ENCODE results near the gene PNMA1. TPM values are rescaled to one million over a fixed set of nuclear protein-coding genes. Genes with fewer than 3 reads are reported as not detected.
A peak's percentile ranks its signal among the peaks of the same experiment; 100 is the strongest.

Gene PNMA1
- total and polyA plus RNA-seq, 11 donors = 7.4 to 32.3 (median 25.9) TPM

GRCh38 chr14:73759183-73759713, 45.1 kb upstream of the PNMA1 start:
- intact Hi-C loops (cut with DNase I) = loop anchor here in 3 of 10 donors (2.0 kb wide), 4 partner anchors 18 to 66 kb away; no protein-coding TSS in a partner anchor
- 0 to 1% (median 0%) methylated on average over 7 to 71 of the region's 71 CpGs for WGBS, 4 donors
- Histone ChIP-seq H3K9me3 (no peaks in the 10 kb centered on the region), H3K36me3 (no peaks in the 10 kb centered on the region), H3K4me3 (peak overlapping the region; percentile 64 to 95 (median 79)), H3K27ac (peak overlapping the region; percentile 89 to 100 (median 98)), H3K27me3 (no peaks in the 10 kb centered on the region), H3K4me1 (peaks cover 31 to 96% (median 86%) of the 10 kb centered on the region in 12 donors)
- peak; percentile 86 to 93 (median 90) for DNase-seq
- TF ChIP-seq POLR2A (IDR thresholded peaks at IDR 0.05) = no peak
- TF ChIP-seq CTCF (IDR thresholded peaks at IDR 0.05) = peak in 1 of 12 donors; percentile 12
- ATAC-seq = peak in 3 of 4 donors; percentile 15 to 21 (median 16)

DNA sequence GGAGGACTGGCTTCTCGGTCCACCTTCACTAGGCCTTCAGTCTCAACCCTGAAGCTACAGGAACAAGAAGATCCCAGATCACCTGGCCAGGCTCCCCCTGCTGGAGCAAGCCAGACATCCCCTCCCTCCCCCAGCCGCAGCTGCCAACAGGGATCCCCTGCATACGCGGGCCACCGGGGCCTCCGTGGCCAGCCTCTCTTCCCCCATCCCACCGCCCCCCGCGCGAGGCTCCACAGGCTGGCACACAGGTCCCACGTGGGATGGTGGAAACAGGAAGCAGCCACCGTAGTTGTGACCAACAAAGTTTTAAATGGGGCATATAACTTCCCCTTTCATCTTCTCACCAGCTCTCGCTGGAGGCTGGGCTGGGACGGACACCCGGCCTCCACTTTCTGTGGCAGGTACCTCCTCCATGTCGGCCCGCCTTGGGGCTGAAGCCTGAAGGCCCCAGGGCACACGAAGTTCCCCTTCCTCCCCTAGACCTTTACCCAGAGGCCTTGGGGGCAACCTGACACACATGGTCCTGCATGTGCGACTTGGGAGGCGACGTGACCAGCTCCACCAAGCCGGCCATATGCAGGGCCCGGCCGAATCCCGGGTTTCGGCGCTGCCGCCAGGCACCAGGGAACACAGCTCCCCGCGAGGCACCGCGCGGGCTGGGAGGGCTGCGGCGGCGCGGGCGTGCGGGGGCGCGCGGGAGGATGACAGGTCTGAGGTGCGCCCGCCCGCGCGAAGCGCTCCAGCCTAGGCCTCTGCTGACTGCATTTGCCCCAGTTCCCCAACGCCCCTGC, 44.4 kb upstream of the PNMA1 start:
- 7 to 14% (median 8%) methylated on average over 15 to 49 of the region's 49 CpGs for WGBS, 4 donors
- peak overlapping the region; percentile 89 to 100 (median 98) for H3K27ac ChIP-seq
- intact Hi-C loops (cut with DNase I) = loop anchor here in 3 of 10 donors (2.0 kb wide), 4 partner anchors 18 to 66 kb away; no protein-coding TSS in a partner anchor
- peak; percentile 9 to 65 (median 52) for TF ChIP-seq CTCF (IDR thresholded peaks at IDR 0.05)
- no peak for TF ChIP-seq POLR2A (IDR thresholded peaks at IDR 0.05)
- ATAC-seq (peak in 3 of 4 donors; percentile 0 to 1 (median 1)), DNase-seq (peak; percentile 68 to 85 (median 73))
- no peaks in the 10 kb centered on the region for H3K9me3 ChIP-seq
- peaks cover 38 to 96% (median 86%) of the 10 kb centered on the region in 12 donors for H3K4me1 ChIP-seq
- peak overlapping the region; percentile 64 to 95 (median 79) for H3K4me3 ChIP-seq
- H3K36me3 ChIP-seq = no peaks in the 10 kb centered on the region
- no peaks in the 10 kb centered on the region for H3K27me3 ChIP-seq

DNA sequence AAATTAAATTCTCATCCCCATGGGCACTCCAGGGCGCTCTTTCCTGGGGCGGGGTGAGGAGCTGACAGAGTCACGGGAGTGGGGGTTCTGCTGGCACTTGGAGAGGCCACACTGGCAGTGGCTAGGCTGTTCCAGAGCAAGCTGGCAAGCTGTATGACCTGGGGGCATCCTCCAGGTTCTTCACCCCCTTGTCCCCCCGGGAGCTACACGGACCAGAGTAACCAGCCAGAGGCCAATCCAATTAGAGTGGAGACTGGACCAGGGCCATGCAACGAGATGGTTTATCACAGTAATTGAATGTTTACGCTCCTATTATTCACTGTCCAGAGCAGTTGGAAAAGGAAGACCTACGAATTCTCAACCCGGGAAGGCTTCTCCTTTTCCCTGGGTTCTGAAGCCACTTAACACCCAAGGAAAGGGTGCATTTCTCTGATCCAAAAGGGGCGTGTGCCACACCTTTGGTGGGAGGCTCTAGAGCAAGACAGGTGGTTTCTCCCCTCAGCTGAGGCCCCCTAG, 43.8 kb upstream of the PNMA1 start:
- no peak for ATAC-seq
- 20 to 43% (median 32%) methylated on average over 7 to 10 of the region's 10 CpGs for WGBS, 4 donors
- H3K9me3 ChIP-seq = no peaks in the 10 kb centered on the region
- peaks cover 42 to 96% (median 86%) of the 10 kb centered on the region in 12 donors for H3K4me1 ChIP-seq
- H3K36me3 ChIP-seq = no peaks in the 10 kb centered on the region
- peak overlapping the region in 11 of 12 donors; percentile 64 to 95 (median 79) for H3K4me3 ChIP-seq
- H3K27me3 ChIP-seq = no peaks in the 10 kb centered on the region
- DNase-seq = peak in 1 of 5 donors; percentile 36
- no peak for TF ChIP-seq POLR2A (IDR thresholded peaks at IDR 0.05)
- peak overlapping the region; percentile 89 to 100 (median 98) for H3K27ac ChIP-seq
- intact Hi-C loops (cut with DNase I) = loop anchor here in 3 of 10 donors (2.0 kb wide), 4 partner anchors 17 to 67 kb away; no protein-coding TSS in a partner anchor

DNA sequence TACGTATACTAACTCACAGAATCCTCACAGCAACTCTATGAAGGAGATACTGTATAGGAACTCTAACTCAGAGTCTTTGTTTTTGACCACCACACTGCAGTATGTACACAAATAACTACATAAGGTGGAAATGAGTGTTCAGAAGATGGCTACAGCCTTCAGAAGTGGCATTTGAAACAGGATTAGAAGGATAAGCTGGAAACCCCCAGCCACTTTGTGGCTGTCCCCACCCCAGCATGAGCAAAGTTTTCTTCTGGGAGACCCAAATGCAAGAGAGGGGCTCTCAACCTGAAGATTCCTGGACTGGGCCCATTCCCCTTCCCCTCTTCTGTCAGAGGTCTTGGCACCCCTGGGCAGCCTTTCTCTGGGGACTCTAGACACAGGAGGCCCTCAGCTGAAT, 43.2 kb upstream of the PNMA1 start:
- WGBS, 4 donors = 78 to 93% (median 83%) methylated on average over 1 of the region's 1 CpG
- Histone ChIP-seq H3K27me3 (no peaks in the 10 kb centered on the region), H3K27ac (peak overlapping the region; percentile 40 to 100 (median 98)), H3K9me3 (no peaks in the 10 kb centered on the region), H3K36me3 (no peaks in the 10 kb centered on the region), H3K4me3 (peak overlapping the region in 8 of 12 donors; percentile 64 to 95 (median 79)), H3K4me1 (peaks cover 47 to 96% (median 86%) of the 10 kb centered on the region in 12 donors)
- intact Hi-C loops (cut with DNase I) = no loop called here
- ATAC-seq (no peak), DNase-seq (no peak)
- TF ChIP-seq POLR2A (IDR thresholded peaks at IDR 0.05) (no peak), CTCF (IDR thresholded peaks at IDR 0.05) (no peak)

All from heart left ventricle (tissue), 16 donors.